AML-193 (cell line): ENCODE measurements around the gene FMNL3.
"Not testable (repeated sequence)": the region's sequence is repeated elsewhere in the genome, so short reads cannot be mapped to it uniquely, and the experiment has no call there.

Source experiments
- DNase-seq, 2 experiments: peaks; one replicate each; lab custom pipeline; 2025; lab: John Stamatoyannopoulos, UW

FMNL3 gene

GRCh38 chr12:49707128-49707811 lies at the start of gene FMNL3:
TSS of gene FMNL3 (minus strand) at chr12:49707405. CDS start at chr12:49707180, 225 bp downstream.
- peak; percentile 84 to 86 for DNase-seq

GRCh38 chr12:49750996-49751393 lies 43.8 kb upstream of the FMNL3 start:
- DNase-seq: no peak

GRCh38 chr12:49750027-49750995 lies 43.1 kb upstream of the FMNL3 start:
- DNase-seq: peak; percentile 80 to 81

GRCh38 chr12:49748800-49749199 lies 41.6 kb upstream of the FMNL3 start:
- no peak for DNase-seq

- DNase-seq: no peak
Observed at GRCh38 chr12:49748306-49748705, 41.1 kb upstream of the FMNL3 start.

- no peak for DNase-seq
Observed at GRCh38 chr12:49744363-49744885, 37.2 kb upstream of the FMNL3 start.

GRCh38 chr12:49741882-49742620 lies 34.8 kb upstream of the FMNL3 start:
- DNase-seq: peak; percentile 86 to 88

- DNase-seq: peak; percentile 99
Observed at GRCh38 chr12:49740930-49741881, 34.0 kb upstream of the FMNL3 start, which contains the start of gene TMBIM6. TSS of gene TMBIM6 (plus strand) at chr12:49741557. CDS start at chr12:49752494, 10,937 bp downstream.

GRCh38 chr12:49740277-49740676 lies 33.1 kb upstream of the FMNL3 start:
- not testable (repeated sequence) for DNase-seq

- not testable (repeated sequence) for DNase-seq
Observed at GRCh38 chr12:49738721-49739120, 31.5 kb upstream of the FMNL3 start.

GRCh38 chr12:49734900-49735299 lies 27.7 kb upstream of the FMNL3 start:
- not testable (repeated sequence) for DNase-seq

GRCh38 chr12:49733219-49734017 lies 26.2 kb upstream of the FMNL3 start:
- no peak for DNase-seq

GRCh38 chr12:49730568-49731101 lies 23.4 kb upstream of the FMNL3 start:
- DNase-seq: no peak

GRCh38 chr12:49730050-49730449 lies 22.8 kb upstream of the FMNL3 start:
- DNase-seq: no peak

GRCh38 chr12:49728446-49728845 lies 21.2 kb upstream of the FMNL3 start:
- DNase-seq: no peak

- DNase-seq: not testable (repeated sequence)
Observed at GRCh38 chr12:49721355-49721754, 14.2 kb upstream of the FMNL3 start.

GRCh38 chr12:49720214-49720613 lies 13.0 kb upstream of the FMNL3 start:
- peak in 1 of 2 experiments; percentile 12 for DNase-seq

GRCh38 chr12:49717800-49718199 lies 10.6 kb upstream of the FMNL3 start:
- DNase-seq: not testable (repeated sequence)

- DNase-seq: no peak
Observed at GRCh38 chr12:49716553-49716952, 9.3 kb upstream of the FMNL3 start.
